ENCODE results near the gene TYMS.

GRCh38 chr18:647304-647703, 10.1 kb upstream of the TYMS start:
- no peak for TF ChIP-seq REST (IDR thresholded peaks at IDR 0.05; ENCODE audit: insufficient read depth in 1 of 2, low read depth in 2 of 2, low read length in 2 of 2)
- TF ChIP-seq SIN3A (IDR thresholded peaks at IDR 0.05; ENCODE audit: borderline replicate concordance, insufficient read depth, low read length) = no peak
- TF ChIP-seq TAF1 (IDR thresholded peaks at IDR 0.05; ENCODE audit: borderline replicate concordance, insufficient read depth, low read length) = no peak
- no peak for TF ChIP-seq POLR2AphosphoS5 (IDR thresholded peaks at IDR 0.05; ENCODE audit: low read depth, low read length)
